ENCODE results near the gene CLTCL1. TPM values are rescaled to one million over a fixed set of nuclear protein-coding genes. Genes with fewer than 3 reads are reported as not detected.

The CLTCL1 gene
- total RNA-seq, 2 donors from 2014 or later, result 1.3 to 3.3 TPM

GRCh38 chr22:19131685-19132015, 159.9 kb downstream of the CLTCL1 start:
- DNase-seq (ENCODE audit: low spot score in 2 of 2) (no peak), ATAC-seq (no peak)
- Mint-ChIP-seq H3K27ac (peak overlapping the region in 1 of 2 donors; percentile 47), H3K36me3 (peaks cover 0 to 4% of the 10 kb centered on the region in 2 donors), H3K9me3 (no peaks in the 10 kb centered on the region)

- Mint-ChIP-seq H3K36me3 (no peaks in the 10 kb centered on the region), H3K9me3 (no peaks in the 10 kb centered on the region)
Observed at GRCh38 chr22:19130959-19131684, 160.4 kb downstream of the CLTCL1 start, which contains the start of gene TSSK2. Gene TSSK2, plus strand, starts transcription at chr22:19131308. Its CDS starts 92 bp downstream, at chr22:19131400.

DNA sequence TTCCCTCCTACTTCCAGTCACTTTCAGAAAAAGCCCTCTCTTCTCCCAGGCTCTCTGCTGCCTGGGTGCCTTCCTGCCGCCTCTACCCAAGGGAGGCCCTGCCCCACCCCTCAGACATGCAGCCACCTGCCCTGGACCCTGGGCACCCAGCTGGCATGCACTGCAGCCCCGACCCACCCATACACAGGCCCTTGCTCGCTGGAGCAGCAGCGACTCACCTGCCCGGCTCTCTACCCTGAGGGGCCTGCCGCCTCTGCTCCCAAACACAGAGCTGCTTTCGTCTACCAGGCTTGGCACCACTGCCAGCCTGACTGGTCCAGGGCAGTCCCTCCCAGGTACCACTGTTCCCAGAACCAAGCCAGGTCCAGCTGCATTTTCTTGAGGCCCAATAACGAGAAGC, 161.6 kb downstream of the CLTCL1 start:
- no peaks in the 10 kb centered on the region for H3K9me3 Mint-ChIP-seq
- H3K36me3 Mint-ChIP-seq, result no peaks in the 10 kb centered on the region
- DNase-seq (ENCODE audit: low spot score in 2 of 2) (no peak), ATAC-seq (no peak)
- H3K27ac Mint-ChIP-seq, result peak overlapping the region; percentile 7 to 81

More at GRCh38 chr22:19130959-19131684, 160.4 kb downstream of the CLTCL1 start, which contains the start of gene TSSK2:
- ATAC-seq (no peak), DNase-seq (ENCODE audit: low spot score in 2 of 2) (no peak)
- H3K27ac Mint-ChIP-seq, result peak within 1 kb of the TSS in 1 of 2 donors; percentile 47

Other genes with a start within 250 kb of the CLTCL1 start
- gene DGCR2, start 169.3 kb downstream of the CLTCL1 start, total RNA-seq, result 10 to 100 TPM in 1 of 2 donors, 1 to 10 TPM in 1; 9.5 to 23.6 TPM
- gene TSSK2, start 160.4 kb downstream of the CLTCL1 start, total RNA-seq, result not detected
- gene ESS2, start 147.1 kb downstream of the CLTCL1 start, total RNA-seq, result 10 to 100 TPM; 16.5 to 21.5 TPM
- not detected for gene GSC2, start 141.4 kb downstream of the CLTCL1 start, total RNA-seq
- gene SLC25A1, start 113.0 kb downstream of the CLTCL1 start, total RNA-seq, result 10 to 100 TPM; 59.1 to 61.3 TPM
- gene HIRA, start 140.0 kb upstream of the CLTCL1 start, total RNA-seq, result 10 to 100 TPM; 18.1 to 37.0 TPM
- 10 to 100 TPM in 1 of 2 donors, 1 to 10 TPM in 1; 8.2 to 32.2 TPM for gene MRPL40, start 140.8 kb upstream of the CLTCL1 start, total RNA-seq
- gene C22orf39, start 156.0 kb upstream of the CLTCL1 start, total RNA-seq, result 10 to 100 TPM; 25.7 to 26.3 TPM
- gene UFD1, start 187.5 kb upstream of the CLTCL1 start, total RNA-seq, result 100 to 1,000 TPM in 1 of 2 donors, 10 to 100 TPM in 1; 81.7 to 136 TPM
- 10 to 100 TPM; 92.1 to 99.7 TPM for gene CDC45, start 188.2 kb upstream of the CLTCL1 start, total RNA-seq
- gene CLDN5, start 232.7 kb upstream of the CLTCL1 start, total RNA-seq, result not detected